ENCODE measurements around the gene H3-3A.

The H3-3A gene

GRCh38 chr1:226083302-226084101 is 21.0 kb downstream of the H3-3A start:
- TF ChIP-seq TAF1 (IDR thresholded peaks at IDR 0.05; ENCODE audit: borderline replicate concordance, insufficient read depth, low read length), result peak; percentile 31; the same call in 1 of the 2 replicates
- TF ChIP-seq FOXP2 (optimal IDR thresholded peaks at IDR 0.05; ENCODE audit: borderline replicate concordance, extremely low read depth, extremely low read length, insufficient read depth), result peak; percentile 73
- no peak for TF ChIP-seq REST (IDR thresholded peaks at IDR 0.05; ENCODE audit: insufficient read depth in 1 of 2, low read depth in 2 of 2, low read length in 2 of 2)
- TF ChIP-seq POLR2AphosphoS5 (IDR thresholded peaks at IDR 0.05; ENCODE audit: low read depth, low read length), result peak; percentile 95
- 0 out of 2 replicates have a peak, but pooled peaks have one; percentile 53 for TF ChIP-seq SIN3A (IDR thresholded peaks at IDR 0.05; ENCODE audit: borderline replicate concordance, insufficient read depth, low read length)

- no peak for TF ChIP-seq TAF1 (IDR thresholded peaks at IDR 0.05; ENCODE audit: borderline replicate concordance, insufficient read depth, low read length)
- TF ChIP-seq POLR2AphosphoS5 (IDR thresholded peaks at IDR 0.05; ENCODE audit: low read depth, low read length), result no peak
- no peak for TF ChIP-seq FOXP2 (optimal IDR thresholded peaks at IDR 0.05; ENCODE audit: borderline replicate concordance, extremely low read depth, extremely low read length, insufficient read depth)
- TF ChIP-seq SIN3A (IDR thresholded peaks at IDR 0.05; ENCODE audit: borderline replicate concordance, insufficient read depth, low read length), result no peak
- TF ChIP-seq REST (IDR thresholded peaks at IDR 0.05; ENCODE audit: insufficient read depth in 1 of 2, low read depth in 2 of 2, low read length in 2 of 2), result no peak
Measured at GRCh38 chr1:226085675-226086285, 23.3 kb downstream of the H3-3A start.

GRCh38 chr1:226086776-226087175 is 24.3 kb downstream of the H3-3A start:
- TF ChIP-seq REST (IDR thresholded peaks at IDR 0.05; ENCODE audit: insufficient read depth in 1 of 2, low read depth in 2 of 2, low read length in 2 of 2) (no peak), TAF1 (IDR thresholded peaks at IDR 0.05; ENCODE audit: borderline replicate concordance, insufficient read depth, low read length) (no peak), POLR2AphosphoS5 (IDR thresholded peaks at IDR 0.05; ENCODE audit: low read depth, low read length) (no peak), SIN3A (IDR thresholded peaks at IDR 0.05; ENCODE audit: borderline replicate concordance, insufficient read depth, low read length) (no peak), FOXP2 (optimal IDR thresholded peaks at IDR 0.05; ENCODE audit: borderline replicate concordance, extremely low read depth, extremely low read length, insufficient read depth) (no peak)

GRCh38 chr1:226091461-226091860 is 28.9 kb downstream of the H3-3A start:
- TF ChIP-seq FOXP2 (optimal IDR thresholded peaks at IDR 0.05; ENCODE audit: borderline replicate concordance, extremely low read depth, extremely low read length, insufficient read depth), result no peak
- no peak for TF ChIP-seq REST (IDR thresholded peaks at IDR 0.05; ENCODE audit: insufficient read depth in 1 of 2, low read depth in 2 of 2, low read length in 2 of 2)
- TF ChIP-seq TAF1 (IDR thresholded peaks at IDR 0.05; ENCODE audit: borderline replicate concordance, insufficient read depth, low read length), result no peak
- TF ChIP-seq SIN3A (IDR thresholded peaks at IDR 0.05; ENCODE audit: borderline replicate concordance, insufficient read depth, low read length), result no peak
- no peak for TF ChIP-seq POLR2AphosphoS5 (IDR thresholded peaks at IDR 0.05; ENCODE audit: low read depth, low read length)

Measured in PFSK-1 (cell line).